HG02763 (cell line): ENCODE results near the gene DSCAM.
"Not testable (repeated sequence)": the region's sequence is repeated elsewhere in the genome, so short reads cannot be mapped to it uniquely, and the experiment has no call there.

Source experiments
- ATAC-seq: cut with Tn5 transposase; IDR thresholded peaks from one replicate; pipeline ENCODE4 v1.9.1; 2021; ENCODE audit warnings: mild to moderate bottlenecking, moderate library complexity; ENCODE audit not compliant: unreplicated experiment

DSCAM gene, protein sequence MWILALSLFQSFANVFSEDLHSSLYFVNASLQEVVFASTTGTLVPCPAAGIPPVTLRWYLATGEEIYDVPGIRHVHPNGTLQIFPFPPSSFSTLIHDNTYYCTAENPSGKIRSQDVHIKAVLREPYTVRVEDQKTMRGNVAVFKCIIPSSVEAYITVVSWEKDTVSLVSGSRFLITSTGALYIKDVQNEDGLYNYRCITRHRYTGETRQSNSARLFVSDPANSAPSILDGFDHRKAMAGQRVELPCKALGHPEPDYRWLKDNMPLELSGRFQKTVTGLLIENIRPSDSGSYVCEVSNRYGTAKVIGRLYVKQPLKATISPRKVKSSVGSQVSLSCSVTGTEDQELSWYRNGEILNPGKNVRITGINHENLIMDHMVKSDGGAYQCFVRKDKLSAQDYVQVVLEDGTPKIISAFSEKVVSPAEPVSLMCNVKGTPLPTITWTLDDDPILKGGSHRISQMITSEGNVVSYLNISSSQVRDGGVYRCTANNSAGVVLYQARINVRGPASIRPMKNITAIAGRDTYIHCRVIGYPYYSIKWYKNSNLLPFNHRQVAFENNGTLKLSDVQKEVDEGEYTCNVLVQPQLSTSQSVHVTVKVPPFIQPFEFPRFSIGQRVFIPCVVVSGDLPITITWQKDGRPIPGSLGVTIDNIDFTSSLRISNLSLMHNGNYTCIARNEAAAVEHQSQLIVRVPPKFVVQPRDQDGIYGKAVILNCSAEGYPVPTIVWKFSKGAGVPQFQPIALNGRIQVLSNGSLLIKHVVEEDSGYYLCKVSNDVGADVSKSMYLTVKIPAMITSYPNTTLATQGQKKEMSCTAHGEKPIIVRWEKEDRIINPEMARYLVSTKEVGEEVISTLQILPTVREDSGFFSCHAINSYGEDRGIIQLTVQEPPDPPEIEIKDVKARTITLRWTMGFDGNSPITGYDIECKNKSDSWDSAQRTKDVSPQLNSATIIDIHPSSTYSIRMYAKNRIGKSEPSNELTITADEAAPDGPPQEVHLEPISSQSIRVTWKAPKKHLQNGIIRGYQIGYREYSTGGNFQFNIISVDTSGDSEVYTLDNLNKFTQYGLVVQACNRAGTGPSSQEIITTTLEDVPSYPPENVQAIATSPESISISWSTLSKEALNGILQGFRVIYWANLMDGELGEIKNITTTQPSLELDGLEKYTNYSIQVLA (N-terminal part only)

DNA sequence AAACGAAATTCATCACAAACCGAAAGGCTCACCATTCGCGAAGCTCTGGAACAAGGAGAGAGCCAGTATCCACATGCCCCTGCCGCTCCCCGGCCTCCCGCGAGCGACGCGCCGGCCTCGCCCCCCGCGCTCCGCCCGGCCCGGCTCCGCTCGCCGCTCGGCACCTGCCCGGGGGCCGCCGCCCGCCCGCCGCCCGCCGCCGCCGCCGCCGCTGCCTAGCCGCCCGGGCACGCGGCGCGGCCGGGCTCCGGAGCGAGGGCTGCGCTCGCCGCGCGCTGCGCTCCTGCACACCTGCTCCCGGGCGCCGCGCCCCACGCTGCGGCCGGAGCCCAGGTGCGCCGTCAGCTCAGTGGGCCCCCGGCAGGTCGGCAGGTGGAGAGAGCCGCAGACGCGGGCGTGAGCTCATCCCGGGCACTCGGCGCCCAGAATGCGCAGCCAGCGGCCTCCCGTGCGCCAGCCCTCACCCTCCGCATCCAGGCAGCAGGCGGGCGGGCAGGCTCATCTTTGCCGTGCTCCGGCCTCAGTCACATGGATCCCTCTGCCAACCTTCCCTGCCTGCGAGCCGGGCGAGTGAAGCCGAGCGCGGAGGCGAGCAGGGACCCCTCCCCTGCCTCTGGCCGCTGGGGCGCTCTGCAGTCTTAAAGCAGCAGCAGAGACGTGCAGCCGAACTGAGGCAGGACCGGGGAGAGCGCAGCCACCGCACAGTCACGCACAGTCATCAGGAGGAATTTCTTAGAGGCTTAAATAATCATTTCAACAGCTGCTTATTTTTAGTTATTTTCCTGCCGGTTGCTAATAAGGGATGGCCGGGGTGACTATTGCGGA lies at the start of gene DSCAM:
DSCAM (minus strand) TSS at position 572 of the 825 bp plus-strand sequence; CDS start at position 75, 497 bp downstream.
- no peak for ATAC-seq

DNA sequence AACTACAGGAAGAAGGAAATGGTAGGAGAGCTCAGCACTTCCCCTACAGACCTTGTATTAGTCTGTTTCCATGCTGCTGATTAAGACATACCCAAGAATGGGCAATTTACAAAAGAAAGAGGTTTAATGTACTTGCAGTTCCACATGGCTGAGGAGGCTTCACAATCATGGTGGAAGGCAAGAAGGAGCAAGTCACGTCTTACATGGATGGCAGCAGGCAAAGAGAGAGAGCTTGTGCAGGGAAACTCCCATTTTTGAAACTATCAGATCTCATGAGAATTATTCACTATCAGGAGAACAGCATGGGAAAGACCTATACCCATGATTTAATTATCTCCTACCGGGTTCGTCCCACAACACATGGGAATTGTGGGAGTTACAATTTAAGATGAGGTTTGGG lies 48.7 kb upstream of the DSCAM start:
- ATAC-seq, result not testable (repeated sequence)

DNA sequence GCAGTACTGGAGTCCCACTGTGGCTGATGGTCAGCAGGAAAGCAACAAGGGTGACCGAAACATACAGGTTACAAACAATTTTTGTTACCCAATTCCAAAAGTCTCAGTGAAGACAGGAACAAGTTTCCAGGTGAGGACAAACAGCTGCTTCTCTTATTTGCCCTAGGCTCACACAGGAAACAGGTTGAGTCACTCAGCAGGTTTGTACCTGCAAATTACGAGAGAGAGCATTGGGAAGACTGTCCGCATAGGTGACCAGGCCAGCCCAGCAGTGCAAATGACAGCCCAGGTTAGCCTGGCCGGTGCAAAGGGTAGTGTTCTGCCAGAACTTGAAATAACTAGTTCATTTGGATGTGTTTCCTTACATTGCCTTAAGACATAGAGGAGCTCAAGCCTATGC lies 40.0 kb upstream of the DSCAM start:
- ATAC-seq, result no peak

DNA sequence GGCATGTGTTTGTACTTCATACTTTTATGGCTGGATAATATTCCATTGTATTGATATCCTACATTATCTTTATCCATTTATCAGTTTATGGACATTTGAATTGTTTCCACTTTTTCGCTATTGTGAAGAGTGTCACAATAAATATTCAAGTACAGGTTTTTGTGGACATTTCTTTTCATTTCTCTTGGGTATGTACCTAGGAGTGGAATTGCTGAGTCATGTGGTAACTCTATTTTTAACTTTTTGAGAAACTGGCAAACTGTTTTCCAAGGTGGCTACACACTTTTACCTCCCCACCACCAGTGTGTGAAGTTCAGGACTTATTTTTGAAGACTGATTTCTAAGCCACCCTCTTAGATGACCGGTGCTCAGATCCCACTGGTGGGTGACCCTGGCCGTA lies 39.0 kb upstream of the DSCAM start:
- no peak for ATAC-seq

DNA sequence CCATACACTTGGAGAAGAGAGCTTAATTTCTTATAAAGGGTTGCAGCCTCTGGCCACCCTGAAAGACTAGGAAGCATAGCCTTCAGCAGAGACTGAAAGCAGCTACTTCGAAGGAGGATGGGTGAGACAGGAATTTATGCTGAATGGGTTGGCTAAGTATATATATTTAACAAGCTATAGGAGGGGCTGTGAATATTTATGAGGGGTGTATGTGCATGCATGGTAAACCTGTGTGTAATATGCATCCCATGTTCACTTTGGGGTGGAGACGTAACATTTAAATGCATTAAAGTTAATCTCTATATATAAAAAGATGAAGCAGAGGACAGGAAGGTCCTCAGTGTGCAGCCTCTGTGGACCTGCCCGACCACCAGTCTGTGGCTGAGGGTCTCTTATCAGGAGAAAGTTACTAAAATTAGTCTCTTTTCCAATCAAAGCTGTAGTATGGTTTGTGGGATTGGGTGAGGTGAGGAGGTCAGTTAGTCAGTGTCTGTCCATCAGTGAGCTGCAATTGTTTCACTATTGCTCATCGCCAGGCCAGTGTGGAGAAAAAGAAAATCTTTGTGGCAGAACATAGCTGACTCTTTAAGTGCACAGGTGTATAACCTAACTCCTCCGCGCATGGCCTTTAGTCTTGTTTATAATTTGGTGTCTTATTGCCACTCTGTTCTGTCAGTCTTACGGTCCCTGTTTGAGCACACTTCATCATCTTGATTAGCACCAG lies 35.4 kb upstream of the DSCAM start:
- ATAC-seq, result no peak

DNA sequence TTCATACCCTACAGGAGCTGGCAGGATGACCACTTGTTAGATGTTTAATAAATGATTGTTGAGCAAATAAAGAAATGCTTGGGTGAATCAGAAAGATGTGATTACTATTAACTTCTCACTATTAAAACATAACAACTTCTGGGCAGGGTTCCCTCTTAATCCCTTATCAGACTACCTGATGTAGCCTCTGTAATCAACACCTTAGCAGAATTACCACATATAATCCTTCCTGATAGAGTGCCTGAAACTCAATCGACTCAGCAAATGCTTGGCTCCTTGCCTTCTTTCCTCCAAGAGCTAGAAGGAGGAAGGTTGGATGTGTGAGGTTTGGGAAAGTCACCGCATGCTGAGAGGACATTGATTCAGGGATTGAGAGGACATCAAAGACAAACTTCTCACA lies 34.8 kb upstream of the DSCAM start:
- ATAC-seq, result no peak

DNA sequence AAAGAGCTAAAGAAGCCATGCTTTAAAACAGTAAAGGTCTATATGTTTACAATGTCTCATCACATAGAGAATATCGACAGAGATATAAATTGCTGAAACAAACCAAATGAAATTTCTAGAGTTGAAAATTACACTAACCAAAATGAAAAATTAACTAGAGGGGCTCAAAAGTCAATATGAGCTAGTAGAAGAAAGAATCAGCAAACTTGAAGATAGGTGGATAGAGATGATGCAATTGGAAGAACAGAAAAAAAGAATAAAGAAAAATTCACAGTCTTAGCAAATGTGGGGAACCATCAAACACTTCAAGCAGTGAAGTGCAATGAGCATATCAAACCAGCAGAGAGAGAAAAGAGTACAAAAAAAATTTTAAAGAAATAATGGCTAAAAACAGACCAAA lies 24.1 kb upstream of the DSCAM start:
- ATAC-seq, result no peak

DNA sequence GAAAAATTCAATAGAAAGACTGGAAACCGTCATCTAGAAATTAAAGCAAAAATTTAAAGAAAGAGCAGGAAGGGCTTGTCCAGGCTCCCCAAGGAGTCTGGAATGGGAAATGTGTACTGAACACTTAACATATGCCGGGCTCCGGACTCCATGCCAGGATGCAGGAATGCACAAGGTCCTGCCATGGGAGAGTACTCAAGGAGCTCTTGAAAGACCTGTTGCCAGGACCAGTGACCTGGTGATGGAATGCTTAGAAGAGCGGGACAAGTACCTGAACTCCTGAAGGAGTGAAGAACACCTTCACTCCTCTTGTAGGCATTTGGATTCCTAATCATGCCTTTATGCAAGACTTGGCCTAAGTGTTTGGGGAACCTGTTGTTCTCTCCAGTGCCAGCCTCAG lies 16.9 kb upstream of the DSCAM start:
- no peak for ATAC-seq

DNA sequence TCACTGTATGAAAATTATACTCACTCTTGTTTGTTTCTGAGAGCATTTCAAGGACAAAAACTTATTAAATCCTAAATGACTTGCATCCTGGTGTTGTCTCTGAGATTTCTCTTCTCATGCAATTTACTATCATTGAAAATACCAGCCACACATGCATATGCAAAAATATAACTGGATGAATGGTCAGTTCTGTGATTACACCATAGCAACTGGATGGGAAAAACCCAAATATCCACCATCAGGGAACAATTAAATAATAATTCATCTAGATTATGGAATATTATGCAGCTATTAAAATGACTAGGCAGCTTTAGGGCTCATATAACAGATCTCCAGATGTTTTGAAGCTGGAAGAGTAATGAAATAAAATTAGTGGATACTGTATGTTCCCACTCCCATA lies 11.6 kb upstream of the DSCAM start:
- ATAC-seq, result no peak

DNA sequence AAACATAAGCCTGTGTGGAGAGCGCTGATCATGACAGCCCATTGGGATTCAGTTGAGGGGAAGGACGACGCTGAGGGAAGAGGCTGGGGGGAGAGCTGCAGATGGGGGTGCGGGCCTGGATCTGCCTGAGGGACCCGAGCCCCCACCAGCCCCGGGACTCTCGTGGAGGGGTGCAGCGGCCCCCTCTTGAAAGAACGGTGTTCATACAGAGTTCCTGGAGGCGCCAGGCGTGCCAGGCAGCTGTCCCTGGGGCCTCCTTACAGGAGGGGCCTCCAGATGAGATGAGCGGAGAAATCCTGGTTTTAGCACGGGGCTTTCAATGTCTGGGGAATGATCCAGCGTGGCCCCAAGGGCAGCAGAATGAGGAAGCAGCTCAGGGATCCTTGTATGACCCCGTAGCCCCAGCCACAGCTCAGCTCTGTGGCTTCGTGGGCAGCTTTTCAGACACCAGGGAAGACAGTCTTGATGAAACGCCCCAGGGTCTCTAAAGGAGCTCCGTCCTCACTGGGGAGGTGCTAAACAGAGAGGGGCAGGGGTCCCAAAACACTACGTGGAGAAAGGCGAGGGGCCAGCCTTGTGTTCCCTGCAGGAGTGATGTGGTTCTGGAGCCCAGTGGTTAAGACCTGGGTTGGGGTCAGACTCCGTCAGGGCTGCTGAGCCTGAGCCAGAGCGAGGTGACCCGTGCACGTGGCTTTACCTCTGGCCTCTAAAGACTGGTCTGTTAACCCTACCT lies 7.2 kb upstream of the DSCAM start:
- ATAC-seq, result no peak

DNA sequence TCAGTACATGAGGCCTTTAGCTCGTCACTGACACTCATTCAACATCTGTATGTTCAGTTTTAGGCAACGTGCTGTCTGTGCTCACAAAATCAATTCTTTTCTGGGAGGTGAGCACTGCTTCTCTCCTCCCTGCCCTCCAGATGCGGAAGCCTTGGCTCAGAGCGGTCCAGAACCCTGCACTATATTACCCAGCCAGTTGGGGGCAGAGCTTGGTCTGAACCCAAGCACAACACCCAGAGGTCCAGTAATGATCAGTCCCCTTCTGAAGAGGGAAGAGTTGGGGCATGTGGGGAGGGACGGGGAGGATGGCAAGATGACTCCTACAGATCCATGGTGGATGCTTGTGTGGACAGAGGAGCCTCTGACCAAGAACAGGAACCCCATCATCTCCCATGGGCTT lies 5.6 kb upstream of the DSCAM start:
- no peak for ATAC-seq

DNA sequence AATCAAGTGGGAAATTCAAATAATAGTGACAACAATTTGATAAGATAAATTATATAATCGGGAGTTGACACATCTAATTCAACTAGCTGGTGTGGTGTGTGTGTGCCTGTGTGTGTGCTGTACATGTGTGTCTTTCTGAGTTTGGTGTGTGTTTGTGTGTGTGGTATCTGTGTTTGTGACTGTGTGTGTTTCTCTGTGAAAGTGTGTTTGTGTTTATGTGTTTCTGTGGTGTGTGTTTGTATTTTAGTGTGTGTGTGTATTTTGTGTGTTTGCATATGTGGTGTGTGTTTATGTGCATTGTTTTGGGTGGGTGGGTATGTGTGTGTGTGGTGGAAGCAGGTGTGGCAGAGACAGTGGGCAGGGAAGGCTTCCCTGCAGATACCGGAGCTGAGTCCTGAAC lies 4.8 kb upstream of the DSCAM start:
- ATAC-seq, result no peak

DNA sequence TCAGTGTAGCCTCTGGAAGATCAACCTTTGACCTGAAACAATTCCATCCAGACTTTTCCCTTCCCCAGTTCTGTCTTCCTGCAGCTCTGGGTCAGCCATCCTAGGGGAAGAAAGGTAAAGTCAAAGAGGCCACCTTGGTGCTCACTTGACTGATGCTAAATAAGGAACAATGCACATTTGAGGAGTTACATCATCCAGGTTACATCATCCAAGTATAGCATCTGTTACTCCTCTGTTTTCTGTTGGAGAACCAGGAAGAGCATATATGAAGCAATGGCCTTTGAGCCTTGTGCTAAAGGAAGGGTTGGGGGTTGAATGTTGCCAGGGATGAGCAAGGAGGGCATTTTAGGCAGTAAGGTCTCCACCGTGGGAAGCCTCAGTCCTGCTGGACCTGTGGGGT lies 3.1 kb upstream of the DSCAM start:
- no peak for ATAC-seq

DNA sequence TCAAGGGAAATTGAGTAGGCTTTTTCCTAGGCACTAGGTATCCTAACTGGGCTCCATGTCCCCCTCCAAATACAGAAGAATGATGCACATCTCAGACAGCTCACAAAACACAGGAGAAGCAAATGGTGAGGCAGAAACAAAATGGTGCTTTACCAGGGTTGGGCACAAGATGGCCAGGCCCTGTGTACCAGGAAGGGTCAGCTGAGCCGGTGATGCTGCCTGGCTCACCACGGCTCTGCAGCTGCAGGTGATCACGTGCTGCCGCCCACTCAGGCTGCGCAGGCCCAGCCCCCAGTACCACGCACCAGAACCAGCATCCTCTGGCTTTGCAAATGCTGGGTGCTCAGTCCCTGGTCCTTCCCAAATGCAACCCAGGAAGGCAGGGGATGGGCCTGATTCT lies 993 bp upstream of the DSCAM start:
- ATAC-seq, result no peak

DNA sequence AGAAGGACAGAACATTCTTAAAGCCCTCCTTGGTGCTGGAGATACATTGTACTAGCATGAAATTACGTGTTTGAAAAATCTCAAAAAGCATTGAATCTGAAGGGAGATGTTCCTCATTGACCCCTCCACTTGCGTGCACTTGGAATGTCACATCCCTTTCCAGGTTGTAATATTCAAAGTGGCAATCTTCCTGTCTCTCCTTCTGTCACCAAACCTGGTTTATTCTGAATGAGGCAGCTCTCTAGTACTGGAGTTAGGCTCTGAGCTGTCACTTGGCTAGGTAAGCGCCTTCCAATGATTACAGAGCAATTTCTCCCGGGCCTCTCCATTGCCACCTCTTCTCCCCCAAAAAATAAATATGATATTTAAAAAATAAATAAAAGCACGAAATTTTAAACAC lies 855 bp downstream of the DSCAM start:
- no peak for ATAC-seq

DNA sequence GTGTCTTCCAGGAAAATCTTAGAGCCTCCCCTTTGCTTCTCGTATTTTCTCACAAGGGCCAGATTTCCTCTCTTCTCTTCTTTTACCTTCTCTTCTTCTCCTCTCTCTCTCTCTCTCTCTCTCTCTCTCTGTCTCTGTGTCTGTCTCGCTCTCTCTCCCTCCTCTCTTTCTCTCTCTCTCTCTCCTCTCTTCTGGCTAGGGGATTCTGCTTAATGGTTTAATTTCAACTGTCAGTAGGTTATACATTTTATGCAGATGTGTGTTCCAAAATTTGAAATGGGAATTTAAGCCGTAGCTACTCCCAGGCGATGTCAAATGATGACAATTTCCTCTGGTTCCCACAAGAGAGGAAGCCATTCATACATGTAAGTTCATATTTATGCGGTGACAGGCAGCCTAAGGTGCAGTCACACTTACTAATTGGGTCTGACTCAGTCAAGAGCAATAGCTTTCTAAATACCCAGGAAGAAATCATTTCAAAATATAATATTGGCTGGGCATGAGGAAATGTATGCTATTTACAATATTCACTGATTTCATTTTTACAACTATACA lies 1.4 kb downstream of the DSCAM start:
- no peak for ATAC-seq

DNA sequence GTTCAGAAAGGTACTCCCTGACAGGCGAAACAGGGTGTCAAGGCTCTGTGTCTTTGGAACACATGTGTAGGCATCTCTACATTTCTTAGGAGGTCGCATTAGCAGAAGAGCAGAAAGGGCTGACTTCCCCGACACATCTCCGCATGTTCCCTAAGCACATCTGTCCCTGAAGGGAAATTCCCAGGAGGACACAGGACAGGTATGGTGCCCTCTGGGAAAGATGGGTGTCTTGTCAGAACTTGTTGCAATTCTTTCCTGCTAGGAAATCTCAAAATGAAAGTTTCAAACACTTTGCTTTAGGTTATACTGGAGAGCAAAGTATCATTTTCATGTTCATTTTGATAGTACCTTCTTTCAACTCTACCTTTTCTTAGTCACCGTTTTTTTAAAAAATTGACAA lies 2.0 kb downstream of the DSCAM start:
- no peak for ATAC-seq

DNA sequence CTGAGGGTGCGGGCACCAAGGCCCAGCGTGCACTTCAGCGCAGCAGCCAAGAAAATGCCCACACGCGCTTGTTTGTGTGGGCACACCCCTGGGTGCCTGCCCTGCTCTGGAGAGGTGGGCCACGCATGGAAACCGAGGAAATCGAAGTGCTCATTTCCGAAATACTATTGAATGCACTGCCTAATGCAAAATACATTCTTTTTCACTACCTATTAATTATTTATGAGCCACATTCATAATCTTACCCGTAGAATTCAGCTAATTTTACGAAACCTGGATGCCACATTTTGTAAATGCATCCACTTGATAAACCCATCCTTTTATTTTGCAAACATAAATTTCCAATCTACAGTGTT lies 4.8 kb downstream of the DSCAM start:
- no peak for ATAC-seq

DNA sequence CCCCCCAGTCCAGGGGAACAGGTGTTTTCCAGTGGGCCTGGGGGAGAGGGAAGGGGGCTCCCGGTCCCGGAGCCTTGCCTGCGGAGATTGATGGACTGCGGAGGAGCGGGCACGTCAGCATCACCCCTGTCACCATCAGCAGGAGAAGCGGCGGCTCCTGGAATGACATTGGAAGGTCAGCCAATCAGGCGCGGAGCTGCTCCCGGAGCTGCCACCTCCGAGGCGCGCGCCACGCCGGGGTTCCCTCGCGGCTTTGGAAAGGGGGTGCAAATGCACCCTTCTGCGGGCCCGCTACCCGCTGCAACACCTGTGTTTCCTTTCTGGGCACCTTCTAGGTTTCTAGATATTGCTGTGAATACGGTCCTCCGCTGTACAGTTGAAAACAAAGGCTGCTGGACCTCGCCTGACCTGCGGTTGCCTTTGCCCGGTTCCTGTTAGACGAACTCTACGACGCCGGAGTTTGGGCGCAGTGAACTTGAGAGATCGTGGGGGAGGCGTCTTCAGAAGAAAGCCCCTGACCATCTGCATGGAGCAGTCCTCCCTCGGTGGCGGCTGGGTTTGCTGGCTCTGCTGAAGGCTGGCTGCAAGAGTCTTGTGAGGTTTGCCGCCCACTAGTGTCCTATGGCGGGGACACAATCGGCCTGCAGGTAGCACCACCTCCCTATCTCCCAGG lies 5.3 kb downstream of the DSCAM start:
- ATAC-seq, result no peak
